ENCODE measurements around the gene CLEC4F.
"Not testable (repeated sequence)": the region's sequence is repeated elsewhere in the genome, so short reads cannot be mapped to it uniquely, and the experiment has no call there.

CLEC4F gene

DNA sequence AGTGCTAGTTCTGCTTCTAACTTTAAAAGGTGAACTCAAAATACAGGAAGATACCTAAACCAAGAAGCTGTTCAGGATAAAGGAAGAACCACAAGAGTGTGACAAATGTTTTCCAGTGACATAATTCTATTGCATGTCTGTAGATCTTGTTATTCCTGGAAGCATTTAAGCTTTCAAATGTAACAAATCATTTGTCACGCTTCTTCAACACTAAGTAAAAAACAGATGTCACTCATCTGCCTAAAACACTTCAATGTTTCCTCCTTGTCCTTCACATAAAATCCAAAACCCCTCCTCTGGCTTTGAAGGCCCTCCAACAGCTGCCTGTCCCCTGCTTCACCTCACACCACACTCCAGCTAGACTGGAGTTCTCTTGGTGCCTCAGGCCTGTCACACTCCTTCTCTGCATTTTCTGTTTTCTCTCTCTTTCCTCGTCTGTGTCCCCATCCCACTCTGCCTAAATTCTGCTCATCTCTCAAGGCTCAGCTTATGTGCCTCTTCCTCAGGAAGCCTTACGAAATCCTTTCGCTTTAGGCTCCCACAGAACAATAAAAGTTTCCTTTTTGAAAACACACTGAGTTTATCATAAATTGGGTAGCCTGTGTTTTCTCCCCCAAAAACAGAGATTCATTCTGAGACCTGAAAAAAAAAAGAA, 6.4 kb upstream of the CLEC4F start:
- no peak for DNase-seq (ENCODE audit: low spot score)

DNA sequence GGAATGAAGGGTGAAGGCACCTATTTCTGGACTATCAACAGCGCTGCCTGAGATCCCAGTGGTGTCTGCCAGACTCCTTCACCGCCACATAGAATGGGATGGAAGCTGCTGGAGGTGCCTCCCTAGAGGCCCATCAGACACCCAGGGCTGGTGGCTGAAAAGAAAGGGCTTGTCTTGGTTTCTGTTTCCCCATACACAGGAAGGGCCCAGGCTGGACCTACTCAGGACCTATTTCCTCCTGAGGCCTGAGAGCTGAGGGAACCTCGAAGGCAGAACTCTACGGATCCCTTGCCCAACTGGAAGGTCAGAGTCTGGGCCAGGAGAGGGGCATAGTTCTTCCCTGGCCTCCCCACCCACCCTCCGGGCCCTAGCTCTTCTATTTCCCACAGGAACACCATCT, 2.9 kb upstream of the CLEC4F start:
- no peak for DNase-seq (ENCODE audit: low spot score)

DNA sequence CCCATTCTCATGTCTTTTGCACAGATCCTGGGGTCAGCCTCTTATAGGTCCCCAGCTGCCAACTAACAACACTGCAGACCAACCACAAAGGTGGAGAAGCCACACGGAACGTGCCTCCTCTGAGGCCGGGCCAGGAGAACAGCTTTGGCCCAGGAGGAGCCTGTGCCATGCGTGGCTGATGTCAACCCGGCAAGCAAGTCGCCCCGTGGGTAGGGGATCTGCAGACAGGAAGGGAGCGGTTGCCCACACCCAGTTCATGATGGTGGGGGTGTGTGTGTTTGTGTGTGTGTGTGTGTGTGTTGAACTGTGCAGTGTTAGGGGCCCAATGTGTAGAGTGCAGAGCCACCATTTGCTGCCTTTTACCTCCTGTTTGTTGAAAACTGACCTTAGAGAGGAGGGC, 2.4 kb upstream of the CLEC4F start:
- no peak for DNase-seq (ENCODE audit: low spot score)

DNA sequence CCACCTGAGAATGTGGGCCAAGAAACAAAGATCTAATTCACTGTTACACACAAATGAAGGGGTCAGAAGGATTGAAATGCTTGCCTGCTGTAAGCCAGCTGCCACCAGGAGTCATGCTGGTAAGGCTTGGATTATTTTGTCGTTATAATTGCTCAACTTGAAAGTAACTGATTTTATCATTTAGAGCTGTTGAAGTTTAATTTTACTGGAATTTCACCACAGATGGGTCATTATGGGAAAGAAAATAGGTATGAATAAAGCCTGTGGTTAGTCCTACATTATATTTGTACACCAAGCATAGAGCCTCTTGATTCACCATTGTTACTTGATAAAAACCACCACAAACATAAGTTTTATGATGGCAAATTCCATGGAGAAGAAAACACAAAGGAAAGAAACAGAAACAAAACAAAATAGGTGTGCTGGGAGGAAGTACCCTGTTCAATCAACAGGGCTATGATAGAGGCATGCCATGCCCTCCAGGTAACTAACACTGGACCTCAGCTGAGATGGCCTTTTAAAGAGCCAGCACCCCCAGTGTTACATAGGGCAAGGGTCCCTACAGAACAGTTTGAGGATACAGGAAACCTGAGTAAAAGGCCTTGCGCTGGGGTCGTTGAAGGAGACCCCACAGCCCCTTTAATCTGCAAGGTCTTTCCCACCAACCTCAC, 3.0 kb downstream of the CLEC4F start:
- no peak for DNase-seq (ENCODE audit: low spot score)

DNA sequence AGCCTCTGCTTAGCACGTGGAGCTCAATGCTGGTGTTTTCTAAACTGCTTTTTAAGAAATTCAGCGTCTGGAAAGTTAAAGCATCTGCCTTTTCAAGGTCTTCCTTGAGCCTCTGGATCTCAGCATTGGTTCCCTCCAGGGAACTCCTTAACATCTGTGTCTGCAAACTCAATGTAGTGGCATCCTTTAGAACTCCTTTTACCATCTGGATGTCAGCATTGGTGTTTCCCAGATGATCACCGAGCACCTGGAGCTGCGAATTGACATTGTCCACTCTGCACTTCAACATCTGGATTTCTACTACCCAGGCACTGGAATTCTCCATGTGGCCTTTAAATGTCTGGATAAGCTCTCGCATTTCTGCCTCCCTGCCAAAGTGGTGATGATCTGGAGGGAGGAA, 3.7 kb downstream of the CLEC4F start:
- no peak for DNase-seq (ENCODE audit: low spot score)

DNA sequence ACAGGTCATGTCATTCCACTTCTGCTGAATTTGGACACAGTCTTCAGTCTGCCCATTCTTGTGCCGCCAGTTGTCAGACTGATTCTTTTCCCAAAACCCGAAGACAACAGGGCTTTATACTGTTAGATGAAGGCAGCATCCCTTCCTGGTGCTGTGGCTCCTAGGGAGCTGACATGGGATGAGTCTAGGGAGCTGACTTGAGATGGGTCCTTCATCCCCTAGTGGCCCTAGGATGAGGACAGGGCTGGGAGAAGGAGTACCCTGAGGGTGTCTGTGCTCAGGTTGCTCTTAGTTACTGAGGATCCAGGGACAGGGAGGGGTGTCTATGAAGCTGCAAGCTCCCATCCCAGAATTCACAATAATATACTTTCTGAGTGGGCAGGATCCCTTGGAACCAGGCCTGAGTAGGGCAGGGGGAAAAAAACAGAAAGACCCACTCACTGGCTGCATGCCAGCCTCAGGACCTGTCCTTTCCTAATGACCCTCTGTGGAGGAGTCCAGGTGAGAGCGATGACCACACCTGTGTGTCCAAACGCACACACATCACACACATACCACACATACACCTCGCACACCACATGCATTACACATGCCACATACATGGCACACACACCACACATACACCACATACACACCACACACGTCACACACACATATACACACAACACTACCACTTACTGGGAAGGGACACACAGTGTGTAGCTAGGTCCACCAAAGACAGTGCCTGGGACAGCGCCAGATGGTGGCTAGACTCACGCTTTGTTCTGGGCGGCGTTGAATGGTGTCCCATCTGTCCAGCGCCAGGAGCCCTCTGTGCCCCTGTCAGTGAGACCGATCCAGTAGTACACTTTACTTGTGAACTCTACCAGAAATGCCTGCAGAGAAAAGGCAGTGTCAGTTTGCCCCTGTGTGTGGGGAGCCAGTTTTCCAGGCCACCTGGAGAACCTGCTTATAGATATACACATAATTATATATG, 11.1 kb downstream of the CLEC4F start:
- DNase-seq (ENCODE audit: low spot score), result no peak

DNA sequence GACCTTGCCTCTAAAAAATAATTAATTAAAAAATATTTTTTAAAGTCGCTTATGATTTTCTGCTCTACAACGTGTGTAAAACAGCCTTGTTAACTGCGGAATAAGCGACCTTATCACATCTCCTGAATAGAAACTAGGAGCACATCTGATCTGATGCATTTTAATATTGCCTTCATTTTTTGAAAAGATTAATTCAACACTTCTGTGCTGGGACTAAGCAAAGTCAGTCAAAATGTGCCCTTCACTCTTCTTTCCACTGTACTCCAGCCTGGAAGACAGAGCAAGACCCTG, 12.6 kb downstream of the CLEC4F start:
- no peak for DNase-seq (ENCODE audit: low spot score)

DNA sequence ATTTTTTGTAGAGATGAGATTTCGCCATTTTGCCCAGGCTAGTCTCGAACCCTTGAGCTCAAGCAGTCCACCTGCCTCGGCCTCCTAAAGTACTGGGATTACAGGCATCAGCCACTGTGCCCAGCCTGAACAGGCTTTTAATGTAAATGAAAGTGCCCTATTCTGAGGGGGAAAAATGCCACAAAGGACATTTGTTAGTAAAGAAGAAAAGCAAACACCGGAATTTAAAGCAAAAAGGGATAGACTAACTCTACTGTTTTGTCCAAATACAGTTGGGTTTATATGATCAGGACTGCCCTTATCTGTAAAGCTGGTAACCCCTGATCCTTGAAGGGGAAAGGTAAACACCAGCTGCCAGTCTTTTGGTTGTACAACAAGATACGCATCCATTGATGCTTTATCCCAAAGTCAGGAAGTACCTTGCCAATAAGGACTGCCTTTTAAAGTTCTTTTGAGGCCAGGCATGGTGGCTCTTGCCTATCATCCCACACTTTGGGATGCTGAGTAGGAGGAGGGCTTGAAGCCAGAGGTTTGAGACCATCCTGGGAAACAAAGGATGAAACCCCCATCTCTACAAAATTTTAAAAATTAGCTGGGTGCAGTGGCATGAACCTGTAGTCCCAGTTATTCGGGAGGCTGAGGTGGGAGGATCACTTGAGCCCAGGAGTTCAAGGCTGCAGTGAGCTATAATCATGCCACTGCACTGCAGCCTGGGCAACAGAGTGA, 13.1 kb downstream of the CLEC4F start:
- DNase-seq (ENCODE audit: low spot score), result no peak

DNA sequence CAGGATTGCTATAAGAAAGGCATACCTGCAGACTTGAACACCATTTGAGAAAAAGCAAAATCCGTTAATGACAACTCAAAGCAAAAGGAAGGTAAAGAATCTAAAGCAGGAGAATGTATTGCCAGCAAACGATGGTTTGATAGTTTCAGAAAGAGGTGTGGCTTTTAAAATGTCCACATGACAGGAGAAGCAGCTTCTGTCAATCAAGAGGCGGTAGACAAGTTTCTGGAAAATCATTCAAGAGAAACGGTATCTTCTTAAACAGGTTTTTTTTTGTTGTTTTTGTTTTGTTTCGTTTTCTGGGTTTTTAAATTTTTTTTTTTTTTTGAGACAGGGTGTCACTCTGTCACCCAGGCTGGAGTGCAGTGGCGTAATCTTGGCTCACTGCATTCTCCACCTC, 13.8 kb downstream of the CLEC4F start:
- no peak for DNase-seq (ENCODE audit: low spot score)

DNA sequence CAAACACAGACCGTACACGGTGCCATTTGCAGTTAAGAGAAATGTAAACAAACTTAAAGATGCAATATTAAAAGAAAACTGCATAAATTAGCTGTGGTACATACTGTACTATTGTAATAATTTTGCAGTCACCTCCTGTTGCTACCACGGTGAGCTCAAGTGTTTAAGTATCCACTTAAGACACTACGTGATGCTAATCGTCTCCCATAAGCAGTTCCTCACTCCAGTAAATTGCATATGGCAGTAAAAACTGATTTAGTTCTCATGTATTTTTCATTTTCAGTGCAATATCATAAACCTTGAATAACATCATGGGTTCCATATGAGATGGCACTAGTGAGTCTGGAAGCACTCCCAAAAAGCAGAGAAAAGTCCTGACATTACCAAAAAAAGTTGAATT, 14.4 kb downstream of the CLEC4F start:
- no peak for DNase-seq (ENCODE audit: low spot score)

DNA sequence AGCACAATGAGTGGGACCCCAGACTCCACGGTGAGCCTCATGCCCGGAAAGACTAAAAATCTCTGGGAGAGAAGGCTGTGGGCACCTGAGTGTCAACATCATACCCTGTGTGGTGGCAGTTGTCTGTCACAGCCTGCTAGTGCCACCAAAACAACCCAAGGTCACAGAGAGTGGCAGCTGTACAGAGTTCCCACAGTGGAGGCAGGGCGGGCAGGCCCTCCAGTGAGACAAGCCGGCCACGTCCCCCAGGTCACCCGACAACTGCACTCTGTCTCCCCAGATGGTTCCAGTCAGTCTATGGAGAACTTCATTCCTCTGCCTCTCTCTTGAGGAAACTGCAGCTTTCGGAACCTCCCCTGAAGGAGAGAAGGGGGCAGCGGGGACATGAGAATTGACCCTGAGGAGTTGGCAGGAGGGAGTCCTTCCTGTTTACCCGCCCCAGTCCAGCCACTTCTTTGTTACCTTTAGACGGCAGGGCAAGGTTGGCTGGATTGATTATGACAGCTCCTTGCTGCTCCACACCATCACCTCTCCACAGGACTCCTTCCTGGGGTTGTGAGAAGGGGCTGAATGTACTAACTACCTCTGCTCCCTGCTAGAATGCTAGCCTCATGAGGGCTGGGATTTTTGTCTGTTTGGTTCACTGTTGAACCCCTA, 18.7 kb downstream of the CLEC4F start:
- no peak for DNase-seq (ENCODE audit: low spot score)

DNA sequence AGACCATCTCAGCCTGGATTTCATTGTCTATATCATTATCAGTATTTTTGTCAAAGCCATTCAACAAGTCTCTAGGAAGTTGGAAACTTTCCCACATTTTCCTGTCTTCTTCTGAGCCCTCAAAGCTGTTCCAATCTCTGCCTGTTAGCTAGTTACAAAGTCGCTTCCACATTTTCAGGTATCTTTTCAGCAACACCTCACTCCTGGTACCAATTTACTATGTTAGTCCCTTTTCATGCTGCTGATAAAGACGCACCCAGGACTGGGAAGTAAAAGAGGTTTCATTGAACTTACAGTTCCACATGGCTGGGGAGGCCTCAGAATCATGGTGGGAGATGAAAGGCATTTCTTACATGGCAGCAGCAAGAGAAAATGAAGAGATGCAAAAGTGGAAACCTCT, 20.7 kb downstream of the CLEC4F start:
- no peak for DNase-seq (ENCODE audit: low spot score)

DNA sequence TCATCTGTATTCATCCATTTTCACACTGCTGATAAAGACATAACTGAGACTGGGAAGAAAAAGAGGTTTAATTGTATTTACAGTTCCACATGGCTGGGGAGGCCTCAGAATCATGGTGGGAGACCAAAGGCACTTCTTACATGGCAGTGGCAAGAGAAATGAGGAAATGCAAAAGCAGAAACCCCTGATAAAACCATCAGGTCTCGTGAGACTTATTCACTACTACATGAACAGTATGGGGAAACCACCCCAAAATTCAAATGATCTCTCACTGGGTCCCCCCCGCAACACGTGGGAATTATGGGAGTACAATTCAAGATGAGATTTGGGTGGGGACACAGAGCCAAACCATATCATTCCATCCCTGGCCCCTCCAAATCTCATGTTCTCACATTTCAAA, 22.4 kb downstream of the CLEC4F start:
- not testable (repeated sequence) for DNase-seq (ENCODE audit: low spot score)

DNA sequence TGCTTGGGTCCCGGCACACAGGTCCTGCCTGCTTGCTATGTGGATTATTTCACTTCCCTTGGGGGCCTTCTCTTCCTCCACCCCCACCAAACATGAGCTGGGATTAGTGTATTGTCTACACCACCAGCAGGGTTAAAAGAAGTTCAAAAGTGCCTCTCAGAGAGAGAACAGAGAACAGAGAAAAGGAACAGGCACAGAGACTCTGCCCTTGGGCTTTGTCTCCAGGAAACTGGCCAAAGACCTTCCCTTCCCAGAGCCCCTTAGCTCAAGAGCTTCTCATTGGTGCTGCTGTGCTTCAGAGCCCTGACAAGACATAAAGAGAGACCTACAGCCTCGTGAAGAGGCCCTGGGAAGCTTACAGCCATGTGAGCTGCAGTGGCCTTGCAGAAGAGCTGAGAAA, 22.9 kb downstream of the CLEC4F start:
- no peak for DNase-seq (ENCODE audit: low spot score)

DNA sequence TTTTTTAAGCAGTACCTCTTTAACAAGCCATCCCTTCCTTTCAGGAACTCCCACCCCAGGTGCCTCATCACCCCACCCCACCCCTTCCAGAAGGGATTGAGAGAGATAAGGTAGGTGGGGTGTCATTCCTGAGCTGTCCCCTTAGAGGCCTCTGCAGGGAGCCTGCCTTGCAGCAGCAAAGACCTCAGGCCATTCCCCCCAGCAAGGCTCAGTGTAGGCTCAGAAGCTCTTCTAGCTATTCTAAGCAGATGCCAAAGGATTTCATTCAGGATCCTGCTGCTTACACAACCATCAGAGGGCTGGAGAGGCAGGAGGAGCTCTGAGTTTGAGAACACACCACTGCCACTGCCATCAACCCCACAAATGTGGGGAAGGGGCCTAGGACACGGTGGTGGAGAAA, 24.1 kb downstream of the CLEC4F start:
- no peak for DNase-seq (ENCODE audit: low spot score)

DNA sequence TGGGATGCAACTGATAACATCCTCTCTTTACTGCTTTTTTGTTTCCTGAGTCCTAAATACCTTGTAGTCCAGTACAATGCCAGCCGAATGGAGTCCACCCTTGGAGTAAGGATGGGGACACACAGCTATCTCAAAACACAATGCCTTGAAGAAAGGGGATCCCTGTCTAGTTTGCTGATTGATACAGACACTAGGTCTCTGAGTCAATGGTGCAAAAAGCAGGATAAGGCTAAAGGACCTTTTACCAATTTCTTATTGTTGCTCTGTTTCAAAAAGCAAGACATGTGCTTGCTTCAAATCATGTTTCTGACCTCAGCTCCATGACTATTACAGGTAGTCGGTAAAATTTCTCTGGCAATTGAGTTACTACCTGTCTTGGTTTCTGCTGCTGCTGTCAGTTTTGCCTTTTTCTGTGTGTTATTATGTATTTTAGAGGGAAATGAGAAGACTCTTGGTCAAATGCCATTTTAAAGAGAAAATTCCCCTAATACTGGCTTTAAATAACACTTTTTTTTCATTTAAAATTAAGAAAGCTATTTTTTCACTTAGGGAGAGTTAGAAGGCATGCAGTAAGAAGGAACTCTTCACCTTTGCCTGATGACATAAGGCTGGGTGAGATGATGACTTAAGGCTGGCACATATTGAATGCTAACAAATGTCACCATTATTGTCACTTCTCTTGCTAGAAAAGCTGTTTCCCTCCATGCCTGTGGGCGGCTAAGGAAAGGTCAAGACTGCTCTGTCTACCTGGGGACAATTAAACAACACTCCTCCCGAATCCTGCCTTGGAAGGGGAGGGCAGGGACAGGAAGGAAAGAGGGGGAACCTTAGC, 25.0 kb downstream of the CLEC4F start:
- DNase-seq (ENCODE audit: low spot score), result no peak

DNA sequence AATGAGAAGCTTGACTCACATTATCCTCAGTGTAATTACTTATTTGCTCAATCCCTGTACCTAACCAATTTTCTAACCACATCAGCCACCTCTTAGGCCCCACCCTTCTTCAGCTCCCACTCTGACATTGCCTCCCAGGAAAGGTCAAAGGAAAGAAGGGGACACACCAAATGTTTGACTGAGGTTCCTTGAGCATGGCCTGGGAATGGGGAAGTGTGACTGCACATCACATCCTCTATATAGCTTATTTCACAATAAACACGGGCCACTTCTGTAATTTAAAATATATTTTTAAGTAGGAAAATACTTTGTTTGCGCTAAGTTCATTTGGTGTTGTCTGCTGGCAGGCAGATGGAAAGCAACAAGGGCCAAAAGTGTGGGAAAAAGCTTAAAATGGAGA, 26.9 kb downstream of the CLEC4F start:
- DNase-seq (ENCODE audit: low spot score), result no peak

DNA sequence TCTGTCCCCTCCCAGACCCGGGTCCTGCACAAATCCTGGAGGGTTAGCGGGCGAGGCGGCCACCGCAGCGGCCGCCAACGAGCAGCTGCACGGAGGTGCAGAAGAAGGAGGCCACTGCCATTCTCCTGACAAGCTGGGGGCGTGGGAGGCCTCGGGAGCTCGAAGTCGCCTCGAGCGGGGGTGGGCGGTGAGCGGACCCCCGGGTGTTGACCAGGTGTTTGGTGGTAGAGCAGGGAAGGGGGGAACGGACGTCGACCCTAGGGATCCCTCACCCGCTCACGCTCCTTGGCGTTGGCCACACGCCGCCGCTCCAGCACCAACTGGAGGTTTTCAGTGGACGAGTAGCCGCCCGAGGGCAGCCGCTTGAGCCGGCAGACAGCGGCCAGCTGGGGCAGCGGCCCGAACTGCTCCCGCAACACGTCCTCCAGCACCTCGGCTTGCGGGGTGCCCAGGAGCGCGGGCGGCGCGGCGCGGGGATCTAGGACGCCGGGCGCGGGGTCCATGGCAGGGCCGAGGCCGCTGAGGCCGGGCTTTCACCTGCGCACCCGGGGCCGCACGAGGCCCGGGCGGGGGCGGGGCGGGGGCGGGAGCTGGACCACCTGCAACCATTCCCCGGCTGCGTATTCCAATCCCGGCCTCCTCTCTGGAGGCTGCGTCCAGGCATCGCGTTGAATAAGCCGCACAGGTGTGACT, 30.1 kb downstream of the CLEC4F start, which contains the start of gene FIGLA:
Gene FIGLA, minus strand, starts transcription at position 508 of the 693 bp plus-strand sequence. Its CDS starts 5 bp downstream, at position 503.
- DNase-seq (ENCODE audit: low spot score), result no peak

DNA sequence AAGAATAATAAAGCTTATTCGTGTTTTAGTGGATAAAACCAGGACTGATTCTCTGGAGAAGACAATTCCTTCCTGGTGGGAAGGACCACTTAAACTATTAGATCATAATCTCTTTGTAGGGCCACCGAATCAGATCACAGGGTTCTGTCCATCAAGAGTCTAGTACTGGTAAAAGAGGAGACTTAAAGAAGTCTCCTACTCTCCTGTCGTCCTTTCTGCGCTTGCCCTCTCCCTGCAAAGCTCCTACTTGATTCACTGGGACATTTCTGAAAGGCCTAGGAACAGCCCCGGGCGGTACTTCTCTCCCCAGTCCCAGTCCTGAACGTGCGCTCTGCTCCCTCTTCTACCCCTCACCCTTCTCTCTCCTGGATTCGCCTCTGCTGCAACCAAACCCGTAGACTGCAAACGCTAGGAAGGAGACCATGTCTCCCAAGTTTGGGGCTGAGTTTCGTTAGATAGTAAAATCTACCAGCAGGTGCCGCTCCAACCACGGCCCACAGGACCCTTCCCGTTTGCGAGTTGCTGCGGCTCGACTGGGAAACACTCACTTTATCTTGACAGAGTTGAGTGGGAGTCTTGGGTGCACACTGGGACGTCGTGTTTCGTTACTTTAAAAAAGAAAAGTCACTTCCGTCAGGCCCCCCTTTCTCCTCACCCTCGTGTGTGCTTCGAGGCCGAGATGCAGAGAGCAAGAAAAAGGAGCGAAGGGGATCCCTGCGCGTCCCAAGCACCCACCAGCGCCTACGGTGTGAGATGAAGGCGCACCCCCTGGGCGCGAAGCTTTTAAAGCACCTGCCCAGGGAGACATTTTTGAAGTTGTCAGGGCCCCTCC, 30.9 kb downstream of the CLEC4F start:
- peak; percentile 77 for DNase-seq (ENCODE audit: low spot score)
